OCI-LY7 (cell line): ENCODE results near the gene OSBPL6.

Experiments
- EZH2phosphoT487 ChIP-seq: fragments of 200-600 bp; sonication (generic); IDR thresholded peaks from 2 replicates; pipeline ENCODE4 v1.6.1; 2018; ENCODE audit warnings: low read depth, borderline replicate concordance, mild to moderate bottlenecking, mixed run types, antibody characterized with exemption, low read length, moderate library complexity, mixed read lengths
- TF ChIP-seq, protein P1 (sequence below): fragments of 200-600 bp; sonication (generic); conservative IDR thresholded peaks from 2 replicates; pipeline ENCODE4 v1.5.1; 2014; ENCODE audit warnings: mild to moderate bottlenecking, antibody characterized with exemption, low read length, moderate library complexity, mixed read lengths

DNA sequence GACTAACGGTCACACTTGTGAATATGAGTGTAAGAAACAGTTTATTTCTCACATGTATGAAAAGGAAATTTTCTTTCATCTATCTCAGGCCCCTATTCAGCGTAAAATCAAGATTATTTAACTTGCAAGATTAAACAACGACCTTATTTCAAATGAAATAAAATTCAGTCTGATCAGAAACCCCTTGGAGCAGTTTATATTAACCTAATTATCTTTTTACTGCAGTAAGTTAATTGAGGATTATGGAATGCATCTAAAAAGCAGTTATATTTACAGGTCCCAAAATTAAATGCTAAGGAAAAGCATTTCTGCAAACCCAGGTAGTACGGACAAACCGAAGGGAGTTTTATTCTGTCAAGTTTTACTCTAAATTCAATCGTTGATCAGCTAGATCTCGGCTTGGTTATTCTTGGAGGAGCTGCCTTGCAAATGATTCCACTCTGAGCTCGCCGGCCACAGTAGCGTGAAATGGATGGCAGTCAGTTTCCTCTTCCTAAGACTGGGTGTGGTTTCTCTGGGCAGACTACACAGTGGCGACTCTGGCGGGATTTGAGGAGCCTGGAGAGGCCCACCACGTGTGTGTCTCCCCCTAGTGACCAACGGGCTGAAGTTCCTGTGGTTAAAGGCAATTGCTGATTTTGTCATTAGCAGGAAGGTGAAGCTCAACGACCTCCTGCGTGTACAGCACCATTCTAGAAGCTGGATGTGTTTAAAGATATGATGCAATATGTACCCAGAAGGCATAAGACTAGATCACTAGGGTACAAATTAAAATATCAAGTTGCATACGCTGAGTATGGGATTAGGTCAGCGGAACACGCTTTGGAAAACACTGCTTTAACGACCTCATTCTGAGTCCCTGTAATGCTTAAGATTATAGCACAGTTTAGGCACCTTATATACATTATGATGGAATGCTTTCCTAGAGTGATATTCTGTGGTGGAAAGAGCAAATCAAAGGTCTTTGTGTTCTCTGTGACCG lies 220.2 kb downstream of the OSBPL6 start:
- TF ChIP-seq, protein P1, sequence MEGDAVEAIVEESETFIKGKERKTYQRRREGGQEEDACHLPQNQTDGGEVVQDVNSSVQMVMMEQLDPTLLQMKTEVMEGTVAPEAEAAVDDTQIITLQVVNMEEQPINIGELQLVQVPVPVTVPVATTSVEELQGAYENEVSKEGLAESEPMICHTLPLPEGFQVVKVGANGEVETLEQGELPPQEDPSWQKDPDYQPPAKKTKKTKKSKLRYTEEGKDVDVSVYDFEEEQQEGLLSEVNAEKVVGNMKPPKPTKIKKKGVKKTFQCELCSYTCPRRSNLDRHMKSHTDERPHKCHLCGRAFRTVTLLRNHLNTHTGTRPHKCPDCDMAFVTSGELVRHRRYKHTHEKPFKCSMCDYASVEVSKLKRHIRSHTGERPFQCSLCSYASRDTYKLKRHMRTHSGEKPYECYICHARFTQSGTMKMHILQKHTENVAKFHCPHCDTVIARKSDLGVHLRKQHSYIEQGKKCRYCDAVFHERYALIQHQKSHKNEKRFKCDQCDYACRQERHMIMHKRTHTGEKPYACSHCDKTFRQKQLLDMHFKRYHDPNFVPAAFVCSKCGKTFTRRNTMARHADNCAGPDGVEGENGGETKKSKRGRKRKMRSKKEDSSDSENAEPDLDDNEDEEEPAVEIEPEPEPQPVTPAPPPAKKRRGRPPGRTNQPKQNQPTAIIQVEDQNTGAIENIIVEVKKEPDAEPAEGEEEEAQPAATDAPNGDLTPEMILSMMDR = peak; percentile 93
- no peak for TF ChIP-seq EZH2phosphoT487
